ENCODE data around the gene FES.

Gene FES

DNA sequence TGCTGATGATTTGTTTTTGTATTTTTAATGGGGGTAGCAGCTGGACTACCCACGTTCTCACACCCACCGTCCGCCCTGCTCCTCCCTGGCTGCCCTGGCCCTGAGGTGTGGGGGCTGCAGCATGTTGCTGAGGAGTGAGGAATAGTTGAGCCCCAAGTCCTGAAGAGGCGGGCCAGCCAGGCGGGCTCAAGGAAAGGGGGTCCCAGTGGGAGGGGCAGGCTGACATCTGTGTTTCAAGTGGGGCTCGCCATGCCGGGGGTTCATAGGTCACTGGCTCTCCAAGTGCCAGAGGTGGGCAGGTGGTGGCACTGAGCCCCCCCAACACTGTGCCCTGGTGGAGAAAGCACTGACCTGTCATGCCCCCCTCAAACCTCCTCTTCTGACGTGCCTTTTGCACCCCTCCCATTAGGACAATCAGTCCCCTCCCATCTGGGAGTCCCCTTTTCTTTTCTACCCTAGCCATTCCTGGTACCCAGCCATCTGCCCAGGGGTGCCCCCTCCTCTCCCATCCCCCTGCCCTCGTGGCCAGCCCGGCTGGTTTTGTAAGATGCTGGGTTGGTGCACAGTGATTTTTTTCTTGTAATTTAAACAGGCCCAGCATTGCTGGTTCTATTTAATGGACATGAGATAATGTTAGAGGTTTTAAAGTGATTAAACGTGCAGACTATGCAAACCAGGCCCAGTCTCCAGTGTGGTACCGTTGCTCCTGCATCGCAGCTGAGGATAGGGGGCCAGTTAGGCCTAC, 1.4 kb upstream of the FES start:
- no peak for TF ChIP-seq JUND (IDR thresholded peaks at IDR 0.05; ENCODE audit: low read depth)
- DNase-seq (ENCODE audit: low read depth in 1 of 2, low spot score in 1 of 2) = no peak
- in situ Hi-C loops (cut with HindIII; ENCODE audit: low pct_unique_long_range_greater_than_20kb, low sequenced_read_pairs) = no loop called here

- no peak for TF ChIP-seq JUND (IDR thresholded peaks at IDR 0.05; ENCODE audit: low read depth)
- in situ Hi-C loops (cut with HindIII; ENCODE audit: low pct_unique_long_range_greater_than_20kb, low sequenced_read_pairs) = no loop called here
- no peak for DNase-seq (ENCODE audit: low read depth in 1 of 2, low spot score in 1 of 2)
Measured at GRCh38 chr15:90883526-90883975, 753 bp upstream of the FES start.

DNA sequence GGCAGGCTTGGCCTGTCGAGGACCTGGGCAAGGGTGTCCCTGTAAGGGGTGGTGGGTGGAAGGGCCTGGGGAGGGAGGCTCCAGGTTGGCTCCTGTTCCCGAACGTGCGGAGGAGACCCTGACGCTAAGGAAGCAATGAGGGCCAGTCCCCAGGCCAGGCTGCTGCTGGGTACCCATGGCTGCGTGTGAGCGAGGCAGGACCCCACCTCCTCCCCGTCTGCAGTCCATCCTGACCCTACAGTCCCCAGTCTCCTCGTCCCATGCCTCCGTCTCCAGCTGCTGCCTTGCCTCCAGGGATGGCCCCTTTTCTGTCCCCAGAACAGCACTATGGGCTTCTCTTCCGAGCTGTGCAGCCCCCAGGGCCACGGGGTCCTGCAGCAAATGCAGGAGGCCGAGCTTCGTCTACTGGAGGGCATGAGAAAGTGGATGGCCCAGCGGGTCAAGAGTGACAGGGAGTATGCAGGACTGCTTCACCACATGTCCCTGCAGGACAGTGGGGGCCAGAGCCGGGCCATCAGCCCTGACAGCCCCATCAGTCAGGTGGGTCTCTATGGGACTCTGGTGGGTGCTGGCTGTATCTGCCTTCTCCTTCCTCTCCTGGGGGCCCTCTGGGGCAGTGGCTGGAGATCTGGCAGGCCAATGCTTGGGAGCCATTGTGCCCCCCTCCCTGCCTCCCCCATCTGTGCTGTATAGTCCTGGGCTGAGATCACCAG, 571 bp downstream of the FES start:
- in situ Hi-C loops (cut with HindIII; ENCODE audit: low pct_unique_long_range_greater_than_20kb, low sequenced_read_pairs) = no loop called here
- no peak for DNase-seq (ENCODE audit: low read depth in 1 of 2, low spot score in 1 of 2)
- no peak for TF ChIP-seq JUND (IDR thresholded peaks at IDR 0.05; ENCODE audit: low read depth)

GRCh38 chr15:90885432-90886290, 1.4 kb downstream of the FES start:
- no peak for TF ChIP-seq JUND (IDR thresholded peaks at IDR 0.05; ENCODE audit: low read depth)
- DNase-seq (ENCODE audit: low read depth in 1 of 2, low spot score in 1 of 2) = peak in 1 of 2 experiments; percentile 50
- in situ Hi-C loops (cut with HindIII; ENCODE audit: low pct_unique_long_range_greater_than_20kb, low sequenced_read_pairs) = no loop called here

- in situ Hi-C loops (cut with HindIII; ENCODE audit: low pct_unique_long_range_greater_than_20kb, low sequenced_read_pairs) = no loop called here
- no peak for TF ChIP-seq JUND (IDR thresholded peaks at IDR 0.05; ENCODE audit: low read depth)
- no peak for DNase-seq (ENCODE audit: low read depth in 1 of 2, low spot score in 1 of 2)
Measured at GRCh38 chr15:90886291-90886614, 1.9 kb downstream of the FES start.

DNA sequence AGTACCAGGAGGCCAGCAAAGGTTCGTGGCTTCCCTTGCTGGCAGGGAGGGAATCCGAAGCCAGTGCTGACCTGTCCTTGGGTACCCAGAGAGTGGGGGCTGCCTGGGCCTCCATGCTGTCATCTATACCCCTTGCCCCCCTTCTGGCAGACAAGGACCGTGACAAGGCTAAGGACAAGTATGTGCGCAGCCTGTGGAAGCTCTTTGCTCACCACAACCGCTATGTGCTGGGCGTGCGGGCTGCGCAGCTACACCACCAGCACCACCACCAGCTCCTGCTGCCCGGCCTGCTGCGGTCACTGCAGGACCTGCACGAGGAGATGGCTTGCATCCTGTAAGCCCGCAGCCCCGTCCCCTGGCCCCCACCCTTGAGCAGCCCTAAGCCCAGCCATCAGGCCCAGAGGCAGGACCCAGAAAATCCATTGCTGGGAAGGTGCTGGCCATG, 2.8 kb downstream of the FES start:
- TF ChIP-seq JUND (IDR thresholded peaks at IDR 0.05; ENCODE audit: low read depth) = no peak
- in situ Hi-C loops (cut with HindIII; ENCODE audit: low pct_unique_long_range_greater_than_20kb, low sequenced_read_pairs) = no loop called here

GRCh38 chr15:90889313-90889730, 5.0 kb downstream of the FES start:
- in situ Hi-C loops (cut with HindIII; ENCODE audit: low pct_unique_long_range_greater_than_20kb, low sequenced_read_pairs) = no loop called here
- no peak for DNase-seq (ENCODE audit: low read depth in 1 of 2, low spot score in 1 of 2)
- TF ChIP-seq JUND (IDR thresholded peaks at IDR 0.05; ENCODE audit: low read depth) = no peak

More for the DNA sequence above, 2.8 kb downstream of the FES start:
- DNase-seq (ENCODE audit: low read depth in 1 of 2, low spot score in 1 of 2) = no peak

GRCh38 chr15:90889736-90890456, 5.6 kb downstream of the FES start:
- in situ Hi-C loops (cut with HindIII; ENCODE audit: low pct_unique_long_range_greater_than_20kb, low sequenced_read_pairs) = no loop called here
- no peak for TF ChIP-seq JUND (IDR thresholded peaks at IDR 0.05; ENCODE audit: low read depth)
- DNase-seq (ENCODE audit: low read depth in 1 of 2, low spot score in 1 of 2) = no peak

GRCh38 chr15:90890839-90891238, 6.5 kb downstream of the FES start:
- in situ Hi-C loops (cut with HindIII; ENCODE audit: low pct_unique_long_range_greater_than_20kb, low sequenced_read_pairs) = no loop called here
- no peak for DNase-seq (ENCODE audit: low read depth in 1 of 2, low spot score in 1 of 2)
- no peak for TF ChIP-seq JUND (IDR thresholded peaks at IDR 0.05; ENCODE audit: low read depth)

DNA sequence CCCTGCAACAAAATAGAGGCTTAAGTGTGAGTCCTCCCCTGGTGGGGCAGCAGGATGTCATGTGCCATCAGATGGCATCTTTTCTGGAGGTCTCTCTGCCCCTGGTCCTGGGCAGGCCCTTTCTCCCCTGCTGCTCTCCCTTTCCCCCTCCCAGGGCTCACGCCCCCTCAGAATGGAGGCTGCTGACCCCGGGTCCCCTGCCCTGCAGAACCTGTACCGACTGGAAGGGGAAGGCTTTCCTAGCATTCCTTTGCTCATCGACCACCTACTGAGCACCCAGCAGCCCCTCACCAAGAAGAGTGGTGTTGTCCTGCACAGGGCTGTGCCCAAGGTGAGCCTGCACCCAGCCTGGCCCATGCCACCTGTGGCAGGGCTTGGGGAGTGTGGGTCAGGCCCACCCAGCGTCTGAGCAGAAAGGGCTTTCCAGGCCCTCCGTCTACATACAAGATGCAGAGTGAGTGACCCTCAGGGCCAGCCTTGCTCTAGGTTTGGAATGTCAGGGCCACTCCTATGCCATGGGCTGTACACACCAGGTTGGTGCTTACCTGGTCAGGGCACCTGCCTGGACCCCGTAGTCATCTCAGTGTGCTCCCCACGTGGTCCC, 7.1 kb downstream of the FES start:
- in situ Hi-C loops (cut with HindIII; ENCODE audit: low pct_unique_long_range_greater_than_20kb, low sequenced_read_pairs) = no loop called here
- no peak for TF ChIP-seq JUND (IDR thresholded peaks at IDR 0.05; ENCODE audit: low read depth)
- DNase-seq (ENCODE audit: low read depth in 1 of 2, low spot score in 1 of 2) = no peak

DNA sequence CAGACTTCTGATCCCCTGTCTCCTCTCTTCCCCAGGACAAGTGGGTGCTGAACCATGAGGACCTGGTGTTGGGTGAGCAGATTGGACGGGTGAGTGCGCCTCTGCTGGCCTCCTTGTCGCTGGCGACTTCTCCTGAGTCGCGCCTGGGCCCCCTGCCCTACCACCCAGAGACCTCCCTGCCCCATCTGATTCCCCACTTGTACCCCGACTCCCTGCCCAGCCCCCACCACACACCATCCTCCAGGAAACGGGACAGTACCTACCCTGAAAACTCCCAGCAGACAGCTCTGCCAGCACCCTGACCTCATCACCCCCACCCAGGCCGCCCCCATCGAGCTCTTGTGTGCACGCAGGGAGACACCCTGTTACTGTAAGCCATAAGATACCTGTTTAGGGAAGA, 7.7 kb downstream of the FES start:
- in situ Hi-C loops (cut with HindIII; ENCODE audit: low pct_unique_long_range_greater_than_20kb, low sequenced_read_pairs) = no loop called here
- no peak for TF ChIP-seq JUND (IDR thresholded peaks at IDR 0.05; ENCODE audit: low read depth)

More for the DNA sequence above, 7.7 kb downstream of the FES start:
- no peak for DNase-seq (ENCODE audit: low read depth in 1 of 2, low spot score in 1 of 2)

Data from T47D (cell line).